Mucosa of descending colon (tissue), 3 donors: ENCODE data around the gene LRRC52. TPM values are rescaled to one million over a fixed set of nuclear protein-coding genes. Genes with fewer than 3 reads are reported as not detected.

Source experiments
- ATAC-seq: fragments of 200-7000 bp; cut with Tn5 transposase; one replicate; pipeline ENCODE4 v1.9.1; 2020; ENCODE audit warnings: mild to moderate bottlenecking, moderate library complexity
- DNase-seq, 3 donors: peaks; one replicate each; pipeline ENCODE4 v3.0.0-alpha.2; 2020
- H3K36me3 ChIP-seq: fragments of 200-600 bp; one replicate; pipeline ENCODE4 v1.8.0; 2021; ENCODE audit warnings: low read depth, mild to moderate bottlenecking
- H3K4me1 ChIP-seq: fragments of 200-600 bp; one replicate; pipeline ENCODE4 v1.8.0; 2021; ENCODE audit warnings: low read depth, mild to moderate bottlenecking
- H3K4me3 ChIP-seq: fragments of 200-600 bp; one replicate; pipeline ENCODE4 v1.8.0; 2021; ENCODE audit warnings: mild to moderate bottlenecking
- H3K9me3 ChIP-seq: fragments of 200-600 bp; one replicate; pipeline ENCODE4 v1.8.0; 2021; ENCODE audit warnings: mild to moderate bottlenecking
- intact Hi-C, 2 donors: fragments of 100-400 bp; cut with DNase I in 1 of 2; cut with micrococcal nuclease in 1 of 2; formaldehyde crosslinking; loops; one replicate each; pipeline versions ENCODE4 v1.11.0 to v1.11.1; 2022; cut with DNase I, micrococcal nuclease
- total RNA-seq, 3 donors: library from RNA; stranded (reverse); fragmentation: NEBNext Ultra II Directional in 2 of 3; extraction: Animal tissue kit (Norgen Biotek cat#: 25700) in 2 of 3; gene quantifications; one replicate each; pipeline versions ENCODE4 v1.2.1 to v1.2.4, GENCODE V29; 2021 to 2023
- TF ChIP-seq, protein P1 (sequence below): fragments of 200-600 bp; IDR thresholded peaks from one replicate; pipeline ENCODE4 v1.8.0; 2022; ENCODE audit warnings: antibody characterized with exemption, mild to moderate bottlenecking
- donor health status: DM: no; HTN: no; CAD: no; lungs with moderate emphysema.
- donor health status: DM: no; HTN: no; CAD: no.
- donor health status: DM: no; HTN: yes; CAD: no.

The LRRC52 gene
- total RNA-seq, 3 donors from 2014 or later = 0.22 TPM; not detected in 2

- intact Hi-C loops = no loop called here
- TF ChIP-seq, protein P1, sequence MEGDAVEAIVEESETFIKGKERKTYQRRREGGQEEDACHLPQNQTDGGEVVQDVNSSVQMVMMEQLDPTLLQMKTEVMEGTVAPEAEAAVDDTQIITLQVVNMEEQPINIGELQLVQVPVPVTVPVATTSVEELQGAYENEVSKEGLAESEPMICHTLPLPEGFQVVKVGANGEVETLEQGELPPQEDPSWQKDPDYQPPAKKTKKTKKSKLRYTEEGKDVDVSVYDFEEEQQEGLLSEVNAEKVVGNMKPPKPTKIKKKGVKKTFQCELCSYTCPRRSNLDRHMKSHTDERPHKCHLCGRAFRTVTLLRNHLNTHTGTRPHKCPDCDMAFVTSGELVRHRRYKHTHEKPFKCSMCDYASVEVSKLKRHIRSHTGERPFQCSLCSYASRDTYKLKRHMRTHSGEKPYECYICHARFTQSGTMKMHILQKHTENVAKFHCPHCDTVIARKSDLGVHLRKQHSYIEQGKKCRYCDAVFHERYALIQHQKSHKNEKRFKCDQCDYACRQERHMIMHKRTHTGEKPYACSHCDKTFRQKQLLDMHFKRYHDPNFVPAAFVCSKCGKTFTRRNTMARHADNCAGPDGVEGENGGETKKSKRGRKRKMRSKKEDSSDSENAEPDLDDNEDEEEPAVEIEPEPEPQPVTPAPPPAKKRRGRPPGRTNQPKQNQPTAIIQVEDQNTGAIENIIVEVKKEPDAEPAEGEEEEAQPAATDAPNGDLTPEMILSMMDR = no peak
- no peaks in the 10 kb centered on the region for H3K4me1 ChIP-seq
- ATAC-seq = no peak
- H3K4me3 ChIP-seq = no peak overlapping the region
- H3K9me3 ChIP-seq = no peaks in the 10 kb centered on the region
- H3K36me3 ChIP-seq = no peaks in the 10 kb centered on the region
- no peak for DNase-seq
Observed at GRCh38 chr1:165562571-165562970, 18.8 kb downstream of the LRRC52 start.

- Histone ChIP-seq H3K9me3 (no peaks in the 10 kb centered on the region), H3K4me3 (no peak overlapping the region), H3K4me1 (no peaks in the 10 kb centered on the region), H3K36me3 (no peaks in the 10 kb centered on the region)
- DNase-seq (no peak), ATAC-seq (no peak)
- TF ChIP-seq, protein P1 = no peak
- intact Hi-C loops = no loop called here
Observed at GRCh38 chr1:165563551-165563950, 19.8 kb downstream of the LRRC52 start.

- Histone ChIP-seq H3K4me3 (no peak overlapping the region), H3K9me3 (no peaks in the 10 kb centered on the region), H3K4me1 (no peaks in the 10 kb centered on the region), H3K36me3 (no peaks in the 10 kb centered on the region)
- intact Hi-C loops = no loop called here
- ATAC-seq (no peak), DNase-seq (no peak)
- TF ChIP-seq, protein P1 = no peak
Observed at GRCh38 chr1:165564561-165564960, 20.8 kb downstream of the LRRC52 start.

- DNase-seq (no peak), ATAC-seq (no peak)
- no peaks in the 10 kb centered on the region for H3K4me1 ChIP-seq
- TF ChIP-seq, protein P1 = no peak
- intact Hi-C loops = no loop called here
- H3K36me3 ChIP-seq = no peaks in the 10 kb centered on the region
- no peaks in the 10 kb centered on the region for H3K9me3 ChIP-seq
- no peak overlapping the region for H3K4me3 ChIP-seq
Observed at GRCh38 chr1:165565751-165566490, 22.1 kb downstream of the LRRC52 start.

- DNase-seq = no peak
- no peaks in the 10 kb centered on the region for H3K9me3 ChIP-seq
- TF ChIP-seq, protein P1 = no peak
- ATAC-seq = no peak
- intact Hi-C loops = no loop called here
- H3K4me3 ChIP-seq = no peak overlapping the region
- H3K4me1 ChIP-seq = no peaks in the 10 kb centered on the region
- H3K36me3 ChIP-seq = no peaks in the 10 kb centered on the region
Observed at GRCh38 chr1:165570078-165570477, 26.3 kb downstream of the LRRC52 start.

GRCh38 chr1:165573787-165574186, 30.0 kb downstream of the LRRC52 start:
- intact Hi-C loops = no loop called here
- ATAC-seq (no peak), DNase-seq (no peak)
- Histone ChIP-seq H3K36me3 (no peaks in the 10 kb centered on the region), H3K9me3 (no peaks in the 10 kb centered on the region), H3K4me3 (no peak overlapping the region), H3K4me1 (no peaks in the 10 kb centered on the region)
- TF ChIP-seq, protein P1 = no peak
